GM18502 (cell line): ENCODE data around the gene MEGF9.
"Not testable (repeated sequence)": the region's sequence is repeated elsewhere in the genome, so short reads cannot be mapped to it uniquely, and the experiment has no call there.

Experiments
- ATAC-seq: cut with Tn5 transposase; IDR thresholded peaks from one replicate; pipeline ENCODE4 v1.9.1; 2021; ENCODE audit warnings: mild to moderate bottlenecking; ENCODE audit not compliant: unreplicated experiment, poor library complexity

The MEGF9 gene

GRCh38 chr9:120676767-120677402, 37.4 kb downstream of the MEGF9 start:
- no peak for ATAC-seq

- ATAC-seq: no peak
Observed at GRCh38 chr9:120668399-120668798, 45.9 kb downstream of the MEGF9 start.

DNA sequence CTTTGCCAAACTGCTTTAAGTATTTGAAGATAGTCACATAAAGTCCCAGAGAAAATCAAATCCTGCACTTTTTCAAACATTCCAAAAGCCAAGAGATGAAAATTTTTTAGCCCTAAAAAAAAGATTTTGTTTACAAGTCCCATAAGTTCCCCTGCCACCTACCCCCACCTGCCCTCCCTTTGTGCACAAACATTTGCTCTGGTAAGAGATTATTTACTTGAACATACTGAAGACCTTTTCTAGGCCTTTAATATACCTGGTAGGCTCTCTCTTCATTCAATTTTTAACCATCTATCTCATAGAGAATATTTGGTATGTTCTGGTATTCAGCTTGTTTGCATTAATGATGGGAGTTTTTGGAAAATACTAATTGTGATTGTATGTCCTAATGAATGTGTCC, 50.3 kb downstream of the MEGF9 start:
- no peak for ATAC-seq

DNA sequence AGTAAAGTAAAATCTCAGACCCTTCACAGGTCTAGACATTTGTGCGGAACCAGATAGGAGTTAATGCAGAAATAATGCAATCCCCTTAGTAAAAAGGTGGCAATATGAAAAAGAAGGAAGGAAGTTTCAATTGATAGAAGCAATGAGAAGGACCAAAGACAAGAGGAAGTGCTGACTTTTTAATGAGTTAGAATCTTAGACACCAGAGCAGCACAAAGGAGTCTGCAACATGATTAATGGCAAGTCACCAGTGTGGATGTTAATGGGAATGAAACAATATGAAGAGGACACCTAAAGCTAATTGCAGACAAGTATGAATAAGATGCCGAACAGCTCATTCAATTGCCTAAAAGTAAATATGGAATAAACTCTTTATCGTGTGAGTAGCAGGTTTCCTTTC, 50.9 kb downstream of the MEGF9 start:
- ATAC-seq: no peak

GRCh38 chr9:120662513-120662912, 51.8 kb downstream of the MEGF9 start:
- ATAC-seq: no peak

- ATAC-seq: no peak
Observed at GRCh38 chr9:120659676-120660075, 54.6 kb downstream of the MEGF9 start.

- ATAC-seq: no peak
Observed at GRCh38 chr9:120659209-120659608, 55.1 kb downstream of the MEGF9 start.

- peak; percentile 64 for ATAC-seq
Observed at GRCh38 chr9:120655005-120655622, 59.2 kb downstream of the MEGF9 start.

- no peak for ATAC-seq
Observed at GRCh38 chr9:120654272-120654671, 60.0 kb downstream of the MEGF9 start.

DNA sequence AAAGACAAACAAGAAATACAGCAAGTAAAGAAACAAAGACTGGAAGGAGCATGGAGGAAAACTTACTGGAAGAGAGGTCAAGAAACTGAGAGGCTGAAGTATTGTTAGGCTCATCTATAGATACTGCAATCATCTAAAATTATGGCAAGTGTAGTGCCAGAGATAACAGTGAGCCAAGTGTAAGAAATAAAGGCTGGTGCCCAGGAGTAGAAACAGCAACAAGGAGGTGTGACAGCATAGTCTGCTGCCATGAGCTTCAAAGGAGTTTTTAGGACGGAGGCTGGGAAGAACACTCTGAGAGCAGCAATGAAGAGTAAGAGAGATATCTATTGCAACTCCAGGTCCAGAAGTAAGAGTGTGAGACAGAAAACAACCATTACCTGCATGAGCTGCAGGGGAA, 60.5 kb downstream of the MEGF9 start:
- ATAC-seq: no peak

- no peak for ATAC-seq
Observed at GRCh38 chr9:120652934-120653333, 61.3 kb downstream of the MEGF9 start.

DNA sequence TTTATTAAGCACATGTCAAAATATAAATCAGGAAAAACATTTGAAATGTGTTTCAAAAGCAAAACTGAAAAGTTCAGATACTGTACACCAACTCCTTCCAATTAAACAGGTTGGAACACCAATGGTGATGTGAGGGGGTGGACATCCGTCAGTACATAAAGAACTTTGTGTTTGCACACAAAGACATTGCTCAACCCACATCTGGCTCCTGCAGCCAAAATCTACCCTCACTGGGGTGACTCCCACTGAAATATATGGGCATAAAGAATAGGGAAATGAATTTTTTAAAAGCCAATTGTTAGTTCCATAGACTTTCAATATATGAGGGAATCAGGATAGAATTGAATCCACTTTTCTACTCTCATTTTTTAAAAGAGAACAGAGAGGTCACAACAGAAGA, 63.9 kb downstream of the MEGF9 start:
- no peak for ATAC-seq

DNA sequence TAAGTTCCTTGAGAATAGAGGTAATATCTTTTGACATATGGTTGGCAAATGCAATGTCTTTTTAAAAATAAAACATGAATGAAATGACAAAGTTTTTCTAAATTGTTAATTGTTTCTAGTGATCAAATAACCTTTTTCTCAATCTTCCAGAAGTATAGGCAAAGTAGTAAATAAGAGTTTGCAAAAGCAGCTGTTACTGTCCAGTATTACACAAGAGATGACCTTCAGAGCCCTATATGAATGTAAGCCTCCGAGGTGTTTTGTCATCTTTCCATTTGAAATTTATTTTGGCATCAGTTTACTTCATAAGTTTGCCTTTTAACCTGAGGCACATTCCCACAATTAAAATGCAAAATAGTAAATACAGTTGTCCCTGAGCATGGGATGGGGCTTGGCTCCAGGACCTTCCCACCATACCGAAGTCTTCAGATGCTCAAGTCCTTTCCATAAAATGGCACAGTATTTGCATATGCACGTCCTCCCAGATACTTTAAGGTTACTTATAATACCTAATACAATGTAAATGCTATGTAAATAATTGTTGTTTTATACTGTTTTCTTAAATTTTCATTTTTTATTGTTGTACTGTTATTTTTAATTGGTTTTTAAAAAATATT, 65.6 kb downstream of the MEGF9 start:
- no peak for ATAC-seq

GRCh38 chr9:120646948-120647347, 67.3 kb downstream of the MEGF9 start:
- ATAC-seq: no peak

DNA sequence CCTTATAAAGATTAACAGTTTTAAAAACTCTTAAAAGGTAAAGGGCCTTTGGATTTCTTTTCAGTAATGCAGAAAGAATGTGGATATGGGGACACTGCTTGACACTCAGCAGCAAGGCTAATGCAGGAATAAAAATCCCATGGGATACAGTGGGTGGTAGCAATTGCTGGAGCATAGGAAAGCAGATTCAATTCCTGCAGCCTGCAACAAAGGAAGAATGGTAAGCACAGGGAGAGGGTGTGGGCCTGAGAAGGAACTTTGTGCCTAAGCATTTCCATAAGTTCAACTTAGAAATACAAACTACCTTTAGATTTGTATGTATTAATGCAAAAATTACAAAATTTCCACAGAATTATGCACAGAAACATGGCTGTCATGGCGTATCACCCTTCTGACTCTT, 68.5 kb downstream of the MEGF9 start:
- ATAC-seq: no peak

- no peak for ATAC-seq
Observed at GRCh38 chr9:120643061-120643460, 71.2 kb downstream of the MEGF9 start.

GRCh38 chr9:120642129-120642770, 72.0 kb downstream of the MEGF9 start:
- ATAC-seq: no peak

- ATAC-seq: not testable (repeated sequence)
Observed at GRCh38 chr9:120640874-120641273, 73.4 kb downstream of the MEGF9 start.

- ATAC-seq: no peak
Observed at GRCh38 chr9:120640380-120640779, 73.9 kb downstream of the MEGF9 start.

DNA sequence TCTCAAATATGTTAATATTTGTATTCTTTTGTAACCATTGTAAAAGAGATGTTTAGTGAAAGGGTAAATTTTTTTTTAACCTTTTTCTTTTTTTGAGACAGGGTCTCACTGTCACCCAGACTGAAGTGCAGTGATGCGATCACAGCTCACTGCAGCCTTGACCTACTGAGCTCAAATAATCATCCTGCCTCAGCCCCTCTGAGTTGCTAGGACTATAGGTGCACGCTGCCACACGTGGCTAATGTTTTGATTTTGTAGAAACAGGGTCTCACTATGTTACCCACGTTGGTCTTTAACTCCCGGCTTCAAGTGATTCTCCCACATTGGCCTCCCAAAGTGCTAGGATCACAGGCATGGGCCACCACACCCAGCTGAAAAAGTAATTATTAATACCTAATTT, 76.4 kb downstream of the MEGF9 start:
- ATAC-seq: no peak

DNA sequence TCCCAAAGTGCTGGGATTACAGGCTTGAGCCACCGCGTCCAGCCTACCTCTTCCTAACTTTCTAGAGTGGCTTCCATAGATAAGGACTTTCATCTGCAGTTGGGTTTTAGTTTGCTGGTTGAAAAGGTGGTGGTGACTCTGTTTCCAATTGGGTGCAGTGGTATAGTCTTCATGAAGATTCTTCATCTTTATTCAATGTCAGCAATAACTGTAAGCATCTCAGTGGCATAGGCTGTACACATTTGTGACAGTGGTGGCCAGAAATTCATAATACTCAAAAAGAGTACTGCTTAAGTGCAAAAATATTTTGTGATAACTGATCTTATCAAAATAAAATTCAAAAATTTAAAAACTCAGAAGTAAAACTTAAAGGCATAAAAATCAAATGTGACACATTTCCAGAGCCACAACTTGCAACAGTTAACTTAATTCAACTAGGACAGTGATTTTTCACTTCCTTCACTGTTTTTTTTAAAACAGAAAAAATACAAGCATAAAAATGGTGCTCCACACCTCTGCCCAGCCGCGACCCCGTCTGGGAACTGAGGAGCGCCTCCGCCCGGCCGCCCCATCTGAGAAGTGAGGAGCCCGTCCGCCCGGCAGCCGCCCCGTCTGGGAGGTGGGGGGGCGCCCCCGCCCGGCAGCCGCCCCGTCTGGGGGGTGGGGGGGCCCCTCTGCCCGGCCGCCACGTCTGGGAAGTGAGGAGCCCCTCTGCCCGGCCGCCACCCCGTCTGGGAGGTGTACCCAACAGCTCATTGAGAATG, 77.9 kb downstream of the MEGF9 start:
- ATAC-seq: no peak
